Esophagus muscularis mucosa (tissue), 4 donors: ENCODE data around the gene ZSWIM6.

Source experiments
- EP300 ChIP-seq: sonication (generic); formaldehyde crosslinking; IDR thresholded peaks from one replicate; pipeline ENCODE4 v1.6.1; 2017; ENCODE audit warnings: antibody characterized with exemption
- POLR2A ChIP-seq: fragments of 450-650 bp; IDR thresholded peaks from one replicate; pipeline ENCODE4 v1.6.1; 2017; ENCODE audit warnings: antibody characterized with exemption, moderate library complexity, mild to moderate bottlenecking, low read depth
- POLR2AphosphoS5 ChIP-seq, 2 donors: sonication (generic); formaldehyde crosslinking; IDR thresholded peaks; one replicate each; pipeline ENCODE4 v1.6.1; 2017; ENCODE audit warnings: antibody characterized with exemption in 2 of 2
- TF ChIP-seq, protein P1 (sequence below), 3 experiments: fragments of 200-600 bp in 2 of 3; fragments of 450-650 bp in 1 of 3; sonication (generic) in 2 of 3; IDR thresholded peaks; one replicate each; pipeline ENCODE4 v1.5.1; 2017 to 2019; ENCODE audit warnings: antibody characterized with exemption in 3 of 3, mild to moderate bottlenecking in 2 of 3, moderate library complexity in 1 of 3

DNA sequence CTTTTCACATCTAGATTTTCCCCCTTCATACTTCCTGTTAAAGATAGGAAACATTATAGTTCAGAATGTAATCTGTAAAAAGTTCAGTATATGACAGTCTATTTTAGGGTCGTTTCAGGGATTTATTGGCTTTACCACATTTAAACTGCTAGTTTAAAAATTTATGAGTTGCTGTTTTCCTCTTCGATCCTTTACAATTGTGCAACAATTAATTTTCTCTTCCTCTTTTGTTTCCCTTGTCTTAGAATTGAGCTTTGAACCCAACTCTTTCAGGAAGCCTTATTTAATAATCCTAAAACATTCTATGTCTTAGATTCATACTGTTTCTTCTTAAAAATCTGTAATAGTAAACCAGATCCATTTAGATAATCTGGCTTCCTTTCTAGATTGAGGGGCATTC lies 16.4 kb downstream of the ZSWIM6 start:
- TF ChIP-seq, protein P1, sequence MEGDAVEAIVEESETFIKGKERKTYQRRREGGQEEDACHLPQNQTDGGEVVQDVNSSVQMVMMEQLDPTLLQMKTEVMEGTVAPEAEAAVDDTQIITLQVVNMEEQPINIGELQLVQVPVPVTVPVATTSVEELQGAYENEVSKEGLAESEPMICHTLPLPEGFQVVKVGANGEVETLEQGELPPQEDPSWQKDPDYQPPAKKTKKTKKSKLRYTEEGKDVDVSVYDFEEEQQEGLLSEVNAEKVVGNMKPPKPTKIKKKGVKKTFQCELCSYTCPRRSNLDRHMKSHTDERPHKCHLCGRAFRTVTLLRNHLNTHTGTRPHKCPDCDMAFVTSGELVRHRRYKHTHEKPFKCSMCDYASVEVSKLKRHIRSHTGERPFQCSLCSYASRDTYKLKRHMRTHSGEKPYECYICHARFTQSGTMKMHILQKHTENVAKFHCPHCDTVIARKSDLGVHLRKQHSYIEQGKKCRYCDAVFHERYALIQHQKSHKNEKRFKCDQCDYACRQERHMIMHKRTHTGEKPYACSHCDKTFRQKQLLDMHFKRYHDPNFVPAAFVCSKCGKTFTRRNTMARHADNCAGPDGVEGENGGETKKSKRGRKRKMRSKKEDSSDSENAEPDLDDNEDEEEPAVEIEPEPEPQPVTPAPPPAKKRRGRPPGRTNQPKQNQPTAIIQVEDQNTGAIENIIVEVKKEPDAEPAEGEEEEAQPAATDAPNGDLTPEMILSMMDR (IDR thresholded peaks at IDR 0.05): no peak
- TF ChIP-seq POLR2A (no peak), EP300 (no peak), POLR2AphosphoS5 (IDR thresholded peaks at IDR 0.05) (no peak)
